Transverse colon (tissue), 4 donors: ENCODE measurements around the gene GRAMD1B. TPM values are rescaled to one million over a fixed set of nuclear protein-coding genes. Genes with fewer than 3 reads are reported as not detected.

Source experiments
- DNase-seq: peaks from one replicate; pipeline ENCODE4 v3.0.0-alpha.2; 2019
- H3K27ac ChIP-seq, 4 donors: fragments of 200-600 bp; sonication (generic); 2 replicates each; pipeline ENCODE4 v1.5.1; 2016 to 2018; ENCODE audit warnings: inconsistent platforms in 4 of 4
- H3K27me3 ChIP-seq: fragments of 200-600 bp; sonication (generic); 2 replicates; pipeline ENCODE4 v1.5.1; 2017; ENCODE audit warnings: inconsistent platforms
- H3K36me3 ChIP-seq, 4 donors: fragments of 200-600 bp; sonication (generic); 2 replicates each; pipeline ENCODE4 v1.5.1; 2017 to 2019; ENCODE audit warnings: inconsistent platforms in 4 of 4
- H3K4me1 ChIP-seq, 4 donors: fragments of 200-600 bp; sonication (generic); 2 replicates each; pipeline ENCODE4 v1.5.1; 2017 to 2020; ENCODE audit warnings: inconsistent platforms in 4 of 4
- H3K4me3 ChIP-seq, 4 donors: fragments of 200-600 bp; sonication (generic); 1 replicate in 1 of 4; 2 replicates in 3 of 4; pipeline versions ENCODE4 v1.5.1 to v1.6.1; 2017 to 2019; ENCODE audit warnings: inconsistent platforms in 4 of 4
- H3K9me3 ChIP-seq, 2 donors: fragments of 200-600 bp; sonication (generic); 2 replicates each; pipeline ENCODE4 v1.5.1; 2017 to 2019; ENCODE audit warnings: inconsistent platforms in 2 of 2
- CTCF ChIP-seq, 5 experiments: fragments of 200-600 bp in 3 of 5; fragments of 450-650 bp in 2 of 5; sonication (generic) in 3 of 5; IDR thresholded peaks; 1 replicate in 2 of 5; 2 replicates in 3 of 5; pipeline ENCODE4 v1.5.1; 2016 to 2017; ENCODE audit warnings: antibody characterized with exemption in 5 of 5, inconsistent platforms in 3 of 5, mild to moderate bottlenecking in 2 of 5, moderate library complexity in 1 of 5
- EP300 ChIP-seq: sonication (generic); formaldehyde crosslinking; IDR thresholded peaks from one replicate; pipeline ENCODE4 v1.6.1; 2017; ENCODE audit warnings: antibody characterized with exemption, low read depth
- POLR2A ChIP-seq: fragments of 450-650 bp; IDR thresholded peaks from one replicate; pipeline ENCODE4 v1.6.1; 2016; ENCODE audit warnings: antibody characterized with exemption, mild to moderate bottlenecking, moderate library complexity
- POLR2AphosphoS5 ChIP-seq, 3 donors: sonication (generic); formaldehyde crosslinking; IDR thresholded peaks; one replicate each; pipeline ENCODE4 v1.6.1; 2016; ENCODE audit warnings: antibody characterized with exemption in 3 of 3
- WGBS, 2 donors: methylation state at CpG; one replicate each; pipeline ENCODE4 v1.1.5; 2018; ENCODE audit warnings: low coverage in 1 of 2; 5-methylcytosine and 5-hydroxymethylcytosine counted together
- in situ Hi-C, 4 donors: fragments of 200-750 bp; cut with MboI; loops; one replicate each; pipeline versions ENCODE4 v1.15.0 to v1.15.1; 2017; ENCODE audit warnings: low sequenced_read_pairs in 3 of 4, low pct_ligation_motif_present in 1 of 4, low pct_unique_long_range_greater_than_20kb in 1 of 4
- intact Hi-C: fragments of 100-400 bp; cut with DNase I; formaldehyde crosslinking; loops from one replicate; pipeline ENCODE4 v1.15.1; 2023; ENCODE audit warnings: low total_unique reads
- total RNA-seq, 4 donors: library from RNA; depleted of rRNA; stranded (reverse); fragments of >200 nt; gene quantifications; one replicate each; pipeline ENCODE4 v1.1.0, GENCODE V29; 2016

Gene GRAMD1B
- total RNA-seq, 4 donors from 2014 or later = 4.3 to 58.4 (median 9.9) TPM

GRCh38 chr11:123580137-123580536 lies 150.1 kb downstream of the GRAMD1B start:
- H3K27ac ChIP-seq = no peak overlapping the region
- in situ Hi-C loops = no loop called here
- WGBS, 2 donors = 90 to 94% methylated on average over 2 to 6 of the region's 6 CpGs

GRCh38 chr11:123580557-123581275 lies 150.6 kb downstream of the GRAMD1B start:
- H3K27me3 ChIP-seq = peaks cover 3% of the 10 kb centered on the region
- H3K9me3 ChIP-seq = no peaks in the 10 kb centered on the region
- peak; percentile 73 for DNase-seq
- intact Hi-C loops (loop anchor here (1.0 kb wide), 1 partner anchor 128 kb away; no protein-coding TSS in a partner anchor), in situ Hi-C loops (no loop called here)
- TF ChIP-seq POLR2AphosphoS5 (IDR thresholded peaks at IDR 0.05) (no peak), CTCF (IDR thresholded peaks at IDR 0.05) (peak; percentile 88 to 95 (median 92))
- H3K4me3 ChIP-seq = no peak overlapping the region
- no peaks in the 10 kb centered on the region for H3K36me3 ChIP-seq
- WGBS, 2 donors = 15 to 16% methylated on average over 10 to 25 of the region's 25 CpGs
- H3K4me1 ChIP-seq = peaks cover 0 to 12% (median 6%) of the 10 kb centered on the region in 4 donors
- no peak overlapping the region for H3K27ac ChIP-seq

More at GRCh38 chr11:123580137-123580536, 150.1 kb downstream of the GRAMD1B start:
- no peak overlapping the region for H3K4me3 ChIP-seq
- H3K4me1 ChIP-seq = peaks cover 0 to 7% (median 3%) of the 10 kb centered on the region in 4 donors
- intact Hi-C loops = loop anchor here (1.0 kb wide), 1 partner anchor 128 kb away; no protein-coding TSS in a partner anchor
- H3K36me3 ChIP-seq = no peaks in the 10 kb centered on the region
- TF ChIP-seq EP300 = no peak
- no peak for TF ChIP-seq POLR2A
- TF ChIP-seq CTCF (IDR thresholded peaks at IDR 0.05) = no peak
- no peak for TF ChIP-seq POLR2AphosphoS5 (IDR thresholded peaks at IDR 0.05)
- no peak for DNase-seq
- no peaks in the 10 kb centered on the region for H3K9me3 ChIP-seq
- peaks cover 3% of the 10 kb centered on the region for H3K27me3 ChIP-seq

GRCh38 chr11:123581651-123582399 lies 151.8 kb downstream of the GRAMD1B start:
- peaks cover under 1% of the 10 kb centered on the region for H3K27me3 ChIP-seq
- intact Hi-C loops (no loop called here), in situ Hi-C loops (no loop called here)
- H3K36me3 ChIP-seq = no peaks in the 10 kb centered on the region
- no peak for DNase-seq
- no peak overlapping the region for H3K27ac ChIP-seq
- H3K9me3 ChIP-seq = no peaks in the 10 kb centered on the region
- TF ChIP-seq POLR2AphosphoS5 (IDR thresholded peaks at IDR 0.05) (no peak), POLR2A (no peak), CTCF (IDR thresholded peaks at IDR 0.05) (no peak), EP300 (no peak)
- WGBS, 2 donors = 90% methylated on average over 21 of the region's 22 CpGs; no CpG with 5 or more reads in 1 of the 2 donors
- no peak overlapping the region for H3K4me3 ChIP-seq
- peaks cover 0 to 16% (median 7%) of the 10 kb centered on the region in 4 donors for H3K4me1 ChIP-seq

GRCh38 chr11:123582992-123583504 lies 153.0 kb downstream of the GRAMD1B start:
- Histone ChIP-seq H3K27ac (no peak overlapping the region), H3K4me3 (no peak overlapping the region), H3K36me3 (no peaks in the 10 kb centered on the region), H3K27me3 (no peaks in the 10 kb centered on the region), H3K9me3 (no peaks in the 10 kb centered on the region), H3K4me1 (peaks cover 0 to 24% (median 14%) of the 10 kb centered on the region in 4 donors)
- intact Hi-C loops = no loop called here
- no peak for DNase-seq
- in situ Hi-C loops = no loop called here
- 68 to 87% methylated on average over 3 to 12 of the region's 12 CpGs for WGBS, 2 donors
- TF ChIP-seq CTCF (IDR thresholded peaks at IDR 0.05) (no peak), POLR2A (no peak), EP300 (no peak), POLR2AphosphoS5 (IDR thresholded peaks at IDR 0.05) (no peak)
